Spleen (tissue), 11 donors: ENCODE data around the gene TOP3B. TPM values are rescaled to one million over a fixed set of nuclear protein-coding genes. Genes with fewer than 3 reads are reported as not detected.

ENCODE experiments used
- DNase-seq: peaks from one replicate; pipeline ENCODE4 v3.0.0-alpha.2; 2020
- H3K27ac ChIP-seq, 8 donors: fragments of 200-600 bp; sonication (generic) in 7 of 8; 1 replicate in 4 of 8; 2 replicates in 4 of 8; pipeline versions ENCODE4 v1.5.0 to v1.8.0; 2016 to 2021; ENCODE audit warnings: inconsistent platforms in 4 of 8, mild to moderate bottlenecking in 4 of 8, moderate library complexity in 1 of 8
- H3K27me3 ChIP-seq, 7 donors: fragments of 200-600 bp; sonication (generic) in 6 of 7; replicated peaks in 1 of 7; 1 replicate in 4 of 7; 2 replicates in 3 of 7; pipeline versions ENCODE4 v1.5.0 to v1.8.0; 2016 to 2021; ENCODE audit warnings: inconsistent platforms in 3 of 7, mild to moderate bottlenecking in 1 of 7
- H3K36me3 ChIP-seq, 6 donors: fragments of 200-600 bp; sonication (generic) in 5 of 6; 1 replicate in 4 of 6; 2 replicates in 2 of 6; pipeline versions ENCODE4 v1.5.0 to v1.8.0; 2016 to 2021; ENCODE audit warnings: inconsistent platforms in 2 of 6
- H3K4me1 ChIP-seq, 6 donors: fragments of 200-600 bp; sonication (generic) in 5 of 6; 1 replicate in 3 of 6; 2 replicates in 3 of 6; pipeline versions ENCODE4 v1.5.0 to v1.8.0; 2016 to 2021; ENCODE audit warnings: inconsistent platforms in 3 of 6
- H3K4me3 ChIP-seq, 8 donors: fragments of 200-600 bp; sonication (generic) in 7 of 8; 1 replicate in 4 of 8; 2 replicates in 4 of 8; pipeline versions ENCODE4 v1.5.0 to v1.8.0; 2016 to 2021; ENCODE audit warnings: inconsistent platforms in 4 of 8, mild to moderate bottlenecking in 4 of 8, moderate library complexity in 2 of 8
- H3K9me3 ChIP-seq, 8 donors: fragments of 200-600 bp; sonication (generic) in 7 of 8; 1 replicate in 4 of 8; 2 replicates in 4 of 8; pipeline versions ENCODE4 v1.5.0 to v1.8.0; 2016 to 2021; ENCODE audit warnings: inconsistent platforms in 4 of 8
- POLR2A ChIP-seq, 3 donors: fragments of 450-650 bp; IDR thresholded peaks; one replicate each; pipeline ENCODE4 v1.5.1; 2017; ENCODE audit warnings: antibody characterized with exemption in 3 of 3, mild to moderate bottlenecking in 1 of 3
- POLR2AphosphoS5 ChIP-seq, 3 donors: sonication (generic); formaldehyde crosslinking; IDR thresholded peaks; one replicate each; pipeline ENCODE4 v1.5.1; 2017; ENCODE audit warnings: antibody characterized with exemption in 3 of 3
- WGBS, 5 donors: extraction: QIAGEN DNeasy Blood & Tissue Kit in 3 of 5; methylation state at CpG; one replicate each; pipeline versions ENCODE4 v1.1.5 to v1.1.7; 2013 to 2018; 5-methylcytosine and 5-hydroxymethylcytosine counted together
- intact Hi-C: fragments of 100-400 bp; cut with DNase I; formaldehyde crosslinking; loops from one replicate; pipeline ENCODE4 v1.15.0; 2023; ENCODE audit warnings: low total_unique reads
- polyA plus RNA-seq, 3 donors: library from polyadenylated mRNA; stranded (reverse); fragments of 200-250 nt; gene quantifications; one replicate each; pipeline ENCODE4 v1.2.1, GENCODE V29; 2013
- total RNA-seq, 7 donors: library from RNA; depleted of rRNA in 3 of 7; stranded (reverse); fragments of >200 nt in 3 of 7; fragmentation: NEBNext Ultra II Directional in 4 of 7; extraction: Animal tissue kit (Norgen Biotek cat#: 25700) in 4 of 7; gene quantifications; one replicate each; pipeline versions ENCODE4 v1.1.0 to v1.2.1, GENCODE V29; 2016 to 2021
- TF ChIP-seq, protein P1 (sequence below), 11 experiments: fragments of 200-600 bp in 7 of 11; fragments of 450-650 bp in 4 of 11; sonication (generic) in 4 of 11; IDR thresholded peaks in 8 of 11; conservative IDR thresholded peaks in 3 of 11; 1 replicate in 7 of 11; 2 replicates in 4 of 11; pipeline versions ENCODE4 v1.4.0 to v1.8.0; 2016 to 2021; ENCODE audit warnings: antibody characterized with exemption in 11 of 11, inconsistent platforms in 4 of 11, mild to moderate bottlenecking in 1 of 11
- donor health status: healthy with polysubstance abuse.
- donor health status: DM: no; HTN: no; CAD: no; lungs with moderate emphysema.
- donor health status: DM: no; HTN: no; CAD: no.
- donor health status: Bipolar disorder and iron deficiency.
- donor health status: healthy.
- donor health status: DM: no; HTN: no; CAD: no.
- donor health status: DM: yes; HTN: yes; CAD: no.

The TOP3B gene
- total and polyA plus RNA-seq, 10 donors: 12.6 to 66.4 (median 46.7) TPM

DNA sequence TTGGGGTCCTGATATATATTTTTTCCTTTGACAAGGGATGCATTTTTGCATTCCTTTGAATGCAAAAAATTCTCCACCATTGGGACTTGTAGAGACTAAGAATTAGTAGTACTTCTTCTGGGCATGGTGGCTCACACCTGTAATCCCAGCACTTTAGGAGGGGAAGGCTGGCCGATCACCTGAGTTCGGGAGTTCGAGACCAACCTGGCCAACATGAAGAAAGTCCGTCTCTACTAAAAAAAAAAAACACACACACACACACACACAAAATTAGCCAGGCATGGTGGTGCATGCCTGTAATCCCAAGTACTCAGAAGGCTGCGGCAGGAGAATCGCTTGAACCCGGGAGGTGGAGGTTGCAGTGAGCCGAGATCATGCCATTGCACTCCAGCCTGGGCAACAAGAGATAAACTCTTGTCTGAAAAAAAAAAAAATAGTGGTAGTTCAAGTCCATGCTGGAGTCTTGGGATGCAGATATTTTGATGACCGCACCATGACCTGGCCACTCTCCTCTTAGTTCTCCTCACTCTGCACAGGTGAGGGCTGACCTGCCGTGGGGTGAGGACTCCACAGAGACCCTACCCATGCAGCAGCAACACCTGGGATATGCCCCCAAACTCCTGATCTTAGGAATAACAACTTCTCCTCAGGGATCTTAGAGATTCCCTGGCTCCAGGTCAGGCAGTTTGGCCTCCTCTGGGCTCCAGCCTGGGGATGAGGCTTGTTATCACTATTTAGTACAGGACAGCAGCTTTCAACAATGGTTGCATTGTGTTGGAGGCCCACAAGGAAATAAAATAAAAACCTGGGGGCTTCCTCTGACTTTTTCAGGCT, 36.5 kb upstream of the TOP3B start:
- H3K27ac ChIP-seq: no peak overlapping the region

DNA sequence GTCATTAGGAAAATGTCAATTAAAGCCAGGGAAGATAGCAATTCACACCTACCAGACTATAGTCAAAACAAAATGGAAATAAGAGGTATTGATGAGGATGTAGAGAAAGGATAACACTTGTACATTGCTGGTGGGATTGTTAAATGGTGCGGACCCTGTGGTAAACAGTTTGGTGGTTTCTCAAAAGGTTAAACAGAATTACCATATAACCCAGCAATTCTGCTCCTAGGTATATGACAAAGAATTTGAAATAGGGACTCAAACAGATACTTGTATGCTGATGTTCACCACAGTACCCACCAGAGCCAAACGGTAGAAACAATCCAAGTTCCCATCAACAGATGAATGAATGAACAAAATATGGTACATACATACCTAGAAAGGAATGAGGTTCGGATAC, 33.0 kb upstream of the TOP3B start:
- 72 to 89% (median 84%) methylated on average over 3 of the region's 3 CpGs for WGBS, 5 donors
- TF ChIP-seq, protein P1, sequence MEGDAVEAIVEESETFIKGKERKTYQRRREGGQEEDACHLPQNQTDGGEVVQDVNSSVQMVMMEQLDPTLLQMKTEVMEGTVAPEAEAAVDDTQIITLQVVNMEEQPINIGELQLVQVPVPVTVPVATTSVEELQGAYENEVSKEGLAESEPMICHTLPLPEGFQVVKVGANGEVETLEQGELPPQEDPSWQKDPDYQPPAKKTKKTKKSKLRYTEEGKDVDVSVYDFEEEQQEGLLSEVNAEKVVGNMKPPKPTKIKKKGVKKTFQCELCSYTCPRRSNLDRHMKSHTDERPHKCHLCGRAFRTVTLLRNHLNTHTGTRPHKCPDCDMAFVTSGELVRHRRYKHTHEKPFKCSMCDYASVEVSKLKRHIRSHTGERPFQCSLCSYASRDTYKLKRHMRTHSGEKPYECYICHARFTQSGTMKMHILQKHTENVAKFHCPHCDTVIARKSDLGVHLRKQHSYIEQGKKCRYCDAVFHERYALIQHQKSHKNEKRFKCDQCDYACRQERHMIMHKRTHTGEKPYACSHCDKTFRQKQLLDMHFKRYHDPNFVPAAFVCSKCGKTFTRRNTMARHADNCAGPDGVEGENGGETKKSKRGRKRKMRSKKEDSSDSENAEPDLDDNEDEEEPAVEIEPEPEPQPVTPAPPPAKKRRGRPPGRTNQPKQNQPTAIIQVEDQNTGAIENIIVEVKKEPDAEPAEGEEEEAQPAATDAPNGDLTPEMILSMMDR (IDR thresholded peaks at IDR 0.05 in 8 of 11, conservative IDR thresholded peaks at IDR 0.05 in 3 of 11): no peak
- no peak for TF ChIP-seq POLR2AphosphoS5 (IDR thresholded peaks at IDR 0.05)
- TF ChIP-seq POLR2A (IDR thresholded peaks at IDR 0.05): no peak
- no peak overlapping the region for H3K4me3 ChIP-seq
- H3K27ac ChIP-seq: no peak overlapping the region
- H3K27me3 ChIP-seq: peaks cover 0 to 12% (median 0%) of the 10 kb centered on the region in 7 donors
- no peak for DNase-seq
- H3K4me1 ChIP-seq: no peaks in the 10 kb centered on the region
- intact Hi-C loops: no loop called here
- no peaks in the 10 kb centered on the region for H3K9me3 ChIP-seq
- H3K36me3 ChIP-seq: no peaks in the 10 kb centered on the region

More for the DNA sequence above, 36.5 kb upstream of the TOP3B start:
- Histone ChIP-seq H3K9me3 (no peaks in the 10 kb centered on the region), H3K36me3 (no peaks in the 10 kb centered on the region), H3K27me3 (no peaks in the 10 kb centered on the region), H3K4me1 (peaks cover 0 to 9% (median 0%) of the 10 kb centered on the region in 6 donors), H3K4me3 (no peak overlapping the region)
- no peak for TF ChIP-seq POLR2AphosphoS5 (IDR thresholded peaks at IDR 0.05)
- TF ChIP-seq POLR2A (IDR thresholded peaks at IDR 0.05): no peak
- TF ChIP-seq, protein P1 (IDR thresholded peaks at IDR 0.05 in 8 of 11, conservative IDR thresholded peaks at IDR 0.05 in 3 of 11): no peak
- no peak for DNase-seq
- 88 to 98% (median 92%) methylated on average over 10 of the region's 10 CpGs for WGBS, 5 donors
- intact Hi-C loops: no loop called here

DNA sequence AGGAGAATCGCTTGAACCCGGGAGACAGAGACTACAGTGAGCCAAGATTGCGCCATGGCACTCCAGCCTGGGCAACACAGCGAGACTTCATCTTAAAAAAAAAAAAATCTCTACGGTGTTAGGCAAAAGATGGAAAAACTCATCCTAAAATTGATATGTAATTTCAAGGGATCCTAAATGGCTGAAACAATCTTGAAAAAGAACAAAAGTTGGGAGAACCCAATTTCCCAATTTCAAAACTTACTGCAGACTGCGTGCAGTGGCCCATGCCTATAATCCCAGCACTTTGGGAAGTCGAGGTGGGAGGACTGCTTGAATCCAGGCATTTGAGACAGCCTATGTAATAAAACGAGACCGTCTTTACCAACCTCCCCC, 31.7 kb upstream of the TOP3B start:
- no peak for DNase-seq
- no peaks in the 10 kb centered on the region for H3K9me3 ChIP-seq
- H3K27me3 ChIP-seq: peaks cover 0 to 12% (median 0%) of the 10 kb centered on the region in 7 donors
- intact Hi-C loops: no loop called here
- no peak overlapping the region for H3K27ac ChIP-seq
- no peaks in the 10 kb centered on the region for H3K4me1 ChIP-seq
- H3K36me3 ChIP-seq: no peaks in the 10 kb centered on the region
- H3K4me3 ChIP-seq: no peak overlapping the region
- TF ChIP-seq, protein P1 (IDR thresholded peaks at IDR 0.05 in 8 of 11, conservative IDR thresholded peaks at IDR 0.05 in 3 of 11): no peak
- TF ChIP-seq POLR2AphosphoS5 (IDR thresholded peaks at IDR 0.05) (no peak), POLR2A (IDR thresholded peaks at IDR 0.05) (no peak)
- 85 to 95% (median 93%) methylated on average over 9 of the region's 9 CpGs for WGBS, 5 donors

DNA sequence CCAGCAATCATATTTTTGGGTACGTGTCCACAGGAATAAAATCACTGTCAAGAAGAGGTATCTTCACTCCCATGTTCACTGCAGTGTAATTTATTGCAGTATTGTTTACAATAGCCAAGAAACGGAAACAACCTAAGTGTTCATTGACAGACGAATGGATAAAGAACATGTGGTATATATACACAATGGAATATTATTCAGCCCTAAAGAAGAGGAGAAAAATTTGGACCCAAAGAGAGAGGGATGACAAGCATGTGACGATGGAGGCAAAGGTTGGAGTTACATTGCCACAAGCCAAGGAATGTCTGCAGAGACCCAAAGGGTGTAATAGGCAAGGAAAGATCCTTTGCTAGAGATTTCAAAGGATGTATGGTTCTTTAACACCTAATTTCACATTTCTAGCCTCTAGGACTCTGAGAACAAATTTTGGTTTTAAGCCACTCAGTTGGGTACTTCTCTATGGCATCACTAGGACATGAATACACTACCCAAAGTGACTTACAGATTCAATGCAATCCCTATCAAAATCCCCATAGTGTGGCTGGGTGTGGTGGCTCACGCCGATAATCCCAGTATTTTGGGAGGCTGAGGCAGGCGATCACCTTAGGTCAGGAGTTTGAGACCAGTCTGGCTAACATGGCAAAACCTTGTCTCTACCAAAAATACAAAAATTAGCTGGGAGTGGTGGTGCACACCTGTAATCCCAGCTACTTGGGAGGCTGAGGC, 31.1 kb upstream of the TOP3B start:
- H3K27me3 ChIP-seq: peaks cover 0 to 12% (median 0%) of the 10 kb centered on the region in 7 donors
- intact Hi-C loops: no loop called here
- H3K4me3 ChIP-seq: no peak overlapping the region
- no peak overlapping the region for H3K27ac ChIP-seq
- WGBS, 5 donors: 92 to 95% (median 94%) methylated on average over 6 to 7 of the region's 7 CpGs
- H3K4me1 ChIP-seq: no peaks in the 10 kb centered on the region
- no peaks in the 10 kb centered on the region for H3K36me3 ChIP-seq
- no peaks in the 10 kb centered on the region for H3K9me3 ChIP-seq
- TF ChIP-seq, protein P1 (IDR thresholded peaks at IDR 0.05 in 8 of 11, conservative IDR thresholded peaks at IDR 0.05 in 3 of 11): no peak
- TF ChIP-seq POLR2AphosphoS5 (IDR thresholded peaks at IDR 0.05) (no peak), POLR2A (IDR thresholded peaks at IDR 0.05) (no peak)
- no peak for DNase-seq
